Measurements from ENCODE around the gene IMPDH1. TPM values are rescaled to one million over a fixed set of nuclear protein-coding genes. Genes with fewer than 3 reads are reported as not detected.

The IMPDH1 gene
- total RNA-seq, 1 experiment from 2014 or later, result 57.1 TPM

GRCh38 chr7:128357217-128357613, 52.6 kb downstream of the IMPDH1 start:
- Mint-ChIP-seq H3K4me3 (ENCODE audit: low read depth, unreplicated experiment) (no peak overlapping the region), H3K27ac (ENCODE audit: unreplicated experiment) (no peak overlapping the region), H3K36me3 (ENCODE audit: insufficient read depth, unreplicated experiment) (peaks cover 6% of the 10 kb centered on the region), H3K27me3 (ENCODE audit: unreplicated experiment) (peaks cover 96% of the 10 kb centered on the region), H3K4me1 (ENCODE audit: low read depth, unreplicated experiment) (peaks cover 15% of the 10 kb centered on the region), H3K9me3 (ENCODE audit: low read depth, unreplicated experiment) (no peaks in the 10 kb centered on the region)
- TF ChIP-seq CTCF (IDR thresholded peaks at IDR 0.05; ENCODE audit: unreplicated experiment), result no peak
- CTCF ChIA-PET, result interaction anchor here (1.1 kb wide), 1 partner anchor 10 kb away, joined by 3 read pairs; no protein-coding TSS in a partner anchor
- no TSS peak for BruUV-seq (replicated peaks)
- DNase-seq, result no peak
- intact Hi-C loops (cut with micrococcal nuclease; ENCODE audit: unreplicated experiment), result no loop called here

GRCh38 chr7:128356546-128357216, 53.1 kb downstream of the IMPDH1 start:
- H3K36me3 Mint-ChIP-seq (ENCODE audit: insufficient read depth, unreplicated experiment), result peaks cover 2% of the 10 kb centered on the region
- intact Hi-C loops (cut with micrococcal nuclease; ENCODE audit: unreplicated experiment), result no loop called here
- no peaks in the 10 kb centered on the region for H3K9me3 Mint-ChIP-seq (ENCODE audit: low read depth, unreplicated experiment)
- no TSS peak for BruUV-seq (replicated peaks)
- peaks cover 15% of the 10 kb centered on the region for H3K4me1 Mint-ChIP-seq (ENCODE audit: low read depth, unreplicated experiment)
- CTCF ChIA-PET, result interaction anchor here (1.1 kb wide), 1 partner anchor 9 kb away, joined by 3 read pairs; no protein-coding TSS in a partner anchor
- DNase-seq, result no peak
- no peak overlapping the region for H3K4me3 Mint-ChIP-seq (ENCODE audit: low read depth, unreplicated experiment)
- no peak for TF ChIP-seq CTCF (IDR thresholded peaks at IDR 0.05; ENCODE audit: unreplicated experiment)
- H3K27me3 Mint-ChIP-seq (ENCODE audit: unreplicated experiment), result peaks cover 92% of the 10 kb centered on the region
- H3K27ac Mint-ChIP-seq (ENCODE audit: unreplicated experiment), result no peak overlapping the region

- Mint-ChIP-seq H3K9me3 (ENCODE audit: low read depth, unreplicated experiment) (no peaks in the 10 kb centered on the region), H3K36me3 (ENCODE audit: insufficient read depth, unreplicated experiment) (no peaks in the 10 kb centered on the region), H3K4me1 (ENCODE audit: low read depth, unreplicated experiment) (peaks cover 8% of the 10 kb centered on the region), H3K27me3 (ENCODE audit: unreplicated experiment) (peaks cover 88% of the 10 kb centered on the region), H3K4me3 (ENCODE audit: low read depth, unreplicated experiment) (no peak overlapping the region), H3K27ac (ENCODE audit: unreplicated experiment) (no peak overlapping the region)
- BruUV-seq (replicated peaks), result no TSS peak
- CTCF ChIA-PET, result interaction anchor here (0.6 kb wide), 1 partner anchor 14 kb away, joined by 4 read pairs; no protein-coding TSS in a partner anchor
- intact Hi-C loops (cut with micrococcal nuclease; ENCODE audit: unreplicated experiment), result no loop called here
- DNase-seq, result no peak
- TF ChIP-seq CTCF (IDR thresholded peaks at IDR 0.05; ENCODE audit: unreplicated experiment), result no peak
Measured at GRCh38 chr7:128353610-128354009, 56.2 kb downstream of the IMPDH1 start.

- BruUV-seq (replicated peaks), result no TSS peak
- intact Hi-C loops (cut with micrococcal nuclease; ENCODE audit: unreplicated experiment), result no loop called here
- CTCF ChIA-PET, result interaction anchor here (0.8 kb wide), 1 partner anchor 9 kb away, joined by 3 read pairs; no protein-coding TSS in a partner anchor
- H3K27me3 Mint-ChIP-seq (ENCODE audit: unreplicated experiment), result peaks cover 88% of the 10 kb centered on the region
- H3K4me3 Mint-ChIP-seq (ENCODE audit: low read depth, unreplicated experiment), result no peak overlapping the region
- H3K27ac Mint-ChIP-seq (ENCODE audit: unreplicated experiment), result no peak overlapping the region
- no peak for DNase-seq
- H3K9me3 Mint-ChIP-seq (ENCODE audit: low read depth, unreplicated experiment), result no peaks in the 10 kb centered on the region
- H3K4me1 Mint-ChIP-seq (ENCODE audit: low read depth, unreplicated experiment), result peaks cover 8% of the 10 kb centered on the region
- TF ChIP-seq CTCF (IDR thresholded peaks at IDR 0.05; ENCODE audit: unreplicated experiment), result no peak
- H3K36me3 Mint-ChIP-seq (ENCODE audit: insufficient read depth, unreplicated experiment), result no peaks in the 10 kb centered on the region
Measured at GRCh38 chr7:128353189-128353588, 56.6 kb downstream of the IMPDH1 start.
